Thymus (tissue), 11 donors: ENCODE data around the gene PLEKHG7. TPM values are rescaled to one million over a fixed set of nuclear protein-coding genes. Genes with fewer than 3 reads are reported as not detected.

Experiments used
- DNase-seq, 9 donors: peaks; one replicate each; pipeline ENCODE4 v3.0.0-alpha.2; 2013; ENCODE audit warnings: low spot score in 9 of 9, low read depth in 6 of 9, missing footprints in 1 of 9
- H3K27ac ChIP-seq, 2 donors: one replicate each; pipeline ENCODE4 v1.5.1; 2013; ENCODE audit warnings: control low read depth in 1 of 2, low read depth in 1 of 2, low read length in 1 of 2, mild to moderate bottlenecking in 1 of 2, moderate library complexity in 1 of 2
- H3K27me3 ChIP-seq, 2 donors: one replicate each; pipeline ENCODE4 v1.5.1; 2013; ENCODE audit warnings: low read length in 1 of 2; ENCODE audit not compliant: control insufficient read depth in 2 of 2, insufficient read depth in 1 of 2
- H3K36me3 ChIP-seq, 2 donors: one replicate each; pipeline ENCODE4 v1.5.1; 2013; ENCODE audit warnings: low read length in 1 of 2, mild to moderate bottlenecking in 1 of 2, moderate library complexity in 1 of 2; ENCODE audit not compliant: control insufficient read depth in 2 of 2, insufficient read depth in 2 of 2
- H3K4me1 ChIP-seq, 2 donors: one replicate each; pipeline ENCODE4 v1.5.1; 2013; ENCODE audit warnings: low read length in 2 of 2; ENCODE audit not compliant: control insufficient read depth in 2 of 2, insufficient read depth in 2 of 2
- H3K4me3 ChIP-seq, 2 donors: one replicate each; pipeline ENCODE4 v1.5.1; 2013; ENCODE audit warnings: low read length in 2 of 2, control low read depth in 1 of 2, mild to moderate bottlenecking in 1 of 2
- H3K9me3 ChIP-seq, 2 donors: one replicate each; pipeline ENCODE4 v1.5.1; 2013; ENCODE audit warnings: low read length in 1 of 2, mild to moderate bottlenecking in 1 of 2; ENCODE audit not compliant: control insufficient read depth in 2 of 2, insufficient read depth in 1 of 2
- WGBS: extraction: QIAGEN DNeasy Blood & Tissue Kit; methylation state at CpG from one replicate; pipeline ENCODE4 v1.1.7; 2013; 5-methylcytosine and 5-hydroxymethylcytosine counted together
- polyA plus RNA-seq: library from polyadenylated mRNA; stranded (reverse); fragments of 200-250 nt; gene quantifications from one replicate; pipeline ENCODE4 v1.2.3, GENCODE V29; 2013
- total RNA-seq: library from RNA; stranded (reverse); fragments of 120-200 nt; gene quantifications from one replicate; pipeline ENCODE4 v1.2.4, GENCODE V29; 2013
- donor health status: healthy.

Gene PLEKHG7
- total and polyA plus RNA-seq, 2 donors: 0.14 to 0.73 TPM

GRCh38 chr12:92721130-92721529, 18.3 kb downstream of the PLEKHG7 start:
- no peak overlapping the region for H3K27ac ChIP-seq
- no peaks in the 10 kb centered on the region for H3K36me3 ChIP-seq
- no peak overlapping the region for H3K4me3 ChIP-seq
- no peak for DNase-seq
- WGBS: 91% methylated on average over 8 of the region's 8 CpGs
- no peaks in the 10 kb centered on the region for H3K9me3 ChIP-seq
- H3K27me3 ChIP-seq: no peaks in the 10 kb centered on the region
- H3K4me1 ChIP-seq: no peaks in the 10 kb centered on the region

- no peak overlapping the region for H3K27ac ChIP-seq
- WGBS: 94% methylated on average over 1 of the region's 1 CpG
- no peaks in the 10 kb centered on the region for H3K4me1 ChIP-seq
- no peak overlapping the region for H3K4me3 ChIP-seq
- H3K9me3 ChIP-seq: no peaks in the 10 kb centered on the region
- no peak for DNase-seq
- H3K27me3 ChIP-seq: no peaks in the 10 kb centered on the region
- H3K36me3 ChIP-seq: no peaks in the 10 kb centered on the region
Observed at GRCh38 chr12:92721656-92722055, 18.9 kb downstream of the PLEKHG7 start.

- H3K36me3 ChIP-seq: no peaks in the 10 kb centered on the region
- no peaks in the 10 kb centered on the region for H3K27me3 ChIP-seq
- no peak for DNase-seq
- WGBS: 93% methylated on average over 3 of the region's 3 CpGs
- no peak overlapping the region for H3K27ac ChIP-seq
- H3K4me1 ChIP-seq: no peaks in the 10 kb centered on the region
- no peaks in the 10 kb centered on the region for H3K9me3 ChIP-seq
- H3K4me3 ChIP-seq: no peak overlapping the region
Observed at GRCh38 chr12:92722897-92723296, 20.1 kb downstream of the PLEKHG7 start.

GRCh38 chr12:92726850-92727249, 24.1 kb downstream of the PLEKHG7 start:
- Histone ChIP-seq H3K27ac (no peak overlapping the region), H3K27me3 (no peaks in the 10 kb centered on the region), H3K4me3 (no peak overlapping the region), H3K9me3 (no peaks in the 10 kb centered on the region), H3K36me3 (no peaks in the 10 kb centered on the region), H3K4me1 (no peaks in the 10 kb centered on the region)
- WGBS: 97% methylated on average over 4 of the region's 4 CpGs
- DNase-seq: no peak

- H3K27ac ChIP-seq: no peak overlapping the region
- H3K9me3 ChIP-seq: no peaks in the 10 kb centered on the region
- 75% methylated on average over 1 of the region's 1 CpG for WGBS
- H3K4me1 ChIP-seq: no peaks in the 10 kb centered on the region
- DNase-seq: no peak
- H3K36me3 ChIP-seq: no peaks in the 10 kb centered on the region
- no peak overlapping the region for H3K4me3 ChIP-seq
- H3K27me3 ChIP-seq: no peaks in the 10 kb centered on the region
Observed at GRCh38 chr12:92729773-92730305, 27.1 kb downstream of the PLEKHG7 start.

GRCh38 chr12:92730758-92731157, 28.0 kb downstream of the PLEKHG7 start:
- WGBS: 98% methylated on average over 5 of the region's 5 CpGs
- Histone ChIP-seq H3K4me3 (no peak overlapping the region), H3K4me1 (no peaks in the 10 kb centered on the region), H3K9me3 (no peaks in the 10 kb centered on the region), H3K27me3 (no peaks in the 10 kb centered on the region), H3K27ac (no peak overlapping the region), H3K36me3 (no peaks in the 10 kb centered on the region)
- no peak for DNase-seq

GRCh38 chr12:92732216-92732615, 29.4 kb downstream of the PLEKHG7 start:
- Histone ChIP-seq H3K27ac (no peak overlapping the region), H3K9me3 (no peaks in the 10 kb centered on the region), H3K27me3 (no peaks in the 10 kb centered on the region), H3K36me3 (no peaks in the 10 kb centered on the region), H3K4me3 (no peak overlapping the region), H3K4me1 (no peaks in the 10 kb centered on the region)
- no peak for DNase-seq
- 98% methylated on average over 5 of the region's 5 CpGs for WGBS

GRCh38 chr12:92732716-92733115, 29.9 kb downstream of the PLEKHG7 start:
- no peak overlapping the region for H3K4me3 ChIP-seq
- H3K4me1 ChIP-seq: no peaks in the 10 kb centered on the region
- no peak for DNase-seq
- H3K27ac ChIP-seq: no peak overlapping the region
- H3K9me3 ChIP-seq: no peaks in the 10 kb centered on the region
- WGBS: 96% methylated on average over 6 of the region's 6 CpGs
- no peaks in the 10 kb centered on the region for H3K27me3 ChIP-seq
- H3K36me3 ChIP-seq: no peaks in the 10 kb centered on the region

- WGBS: 93% methylated on average over 6 of the region's 6 CpGs
- H3K9me3 ChIP-seq: no peaks in the 10 kb centered on the region
- H3K27ac ChIP-seq: no peak overlapping the region
- H3K27me3 ChIP-seq: no peaks in the 10 kb centered on the region
- no peaks in the 10 kb centered on the region for H3K4me1 ChIP-seq
- no peaks in the 10 kb centered on the region for H3K36me3 ChIP-seq
- no peak overlapping the region for H3K4me3 ChIP-seq
- DNase-seq: no peak
Observed at GRCh38 chr12:92733181-92733580, 30.4 kb downstream of the PLEKHG7 start.

GRCh38 chr12:92733661-92734060, 30.9 kb downstream of the PLEKHG7 start:
- H3K27me3 ChIP-seq: no peaks in the 10 kb centered on the region
- no peaks in the 10 kb centered on the region for H3K9me3 ChIP-seq
- no peaks in the 10 kb centered on the region for H3K36me3 ChIP-seq
- H3K4me1 ChIP-seq: no peaks in the 10 kb centered on the region
- H3K4me3 ChIP-seq: no peak overlapping the region
- H3K27ac ChIP-seq: no peak overlapping the region
- WGBS: 94% methylated on average over 3 of the region's 3 CpGs
- DNase-seq: no peak
